Measurements from ENCODE around the gene DRD4. TPM values are rescaled to one million over a fixed set of nuclear protein-coding genes. Genes with fewer than 3 reads are reported as not detected.

The DRD4 gene
- total RNA-seq, 1 donor from 2014 or later, result 2.1 TPM

DNA sequence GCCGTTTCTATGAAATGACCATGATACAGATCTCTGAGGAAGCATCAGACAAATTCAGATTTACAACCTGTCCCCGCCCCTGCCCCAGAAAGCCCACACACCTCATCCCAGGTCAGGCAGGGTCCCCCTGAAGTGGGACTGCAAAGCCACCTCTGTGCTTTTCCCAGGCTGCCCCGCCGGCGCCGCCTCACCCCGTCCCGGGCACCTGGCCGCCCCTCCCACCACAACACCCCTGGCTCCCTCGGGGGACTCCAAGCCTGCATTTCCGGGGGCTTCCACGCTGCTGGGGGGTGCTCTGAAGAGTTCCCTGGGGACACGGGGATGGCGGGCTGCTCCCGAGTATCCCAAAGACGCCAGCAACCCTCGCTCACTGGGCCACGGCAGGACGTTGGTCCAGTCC is 23.2 kb downstream of the DRD4 start:
- peaks cover 8% of the 10 kb centered on the region for H3K36me3 Mint-ChIP-seq
- no peak for TF ChIP-seq CTCF (IDR thresholded peaks at IDR 0.05; ENCODE audit: unreplicated experiment)
- H3K9me3 Mint-ChIP-seq, result no peaks in the 10 kb centered on the region
- H3K27ac Mint-ChIP-seq, result no peak overlapping the region
- DNase-seq (ENCODE audit: low spot score in 2 of 2, unreplicated experiment in 2 of 2), result no peak
- no peak overlapping the region for H3K4me3 Mint-ChIP-seq
- no peaks in the 10 kb centered on the region for H3K27me3 Mint-ChIP-seq (ENCODE audit: low read depth)
- H3K4me1 Mint-ChIP-seq, result no peaks in the 10 kb centered on the region

- no peak for DNase-seq (ENCODE audit: low spot score in 2 of 2, unreplicated experiment in 2 of 2)
- H3K36me3 Mint-ChIP-seq, result peaks cover 14% of the 10 kb centered on the region
- no peak overlapping the region for H3K27ac Mint-ChIP-seq
- no peaks in the 10 kb centered on the region for H3K9me3 Mint-ChIP-seq
- TF ChIP-seq CTCF (IDR thresholded peaks at IDR 0.05; ENCODE audit: unreplicated experiment), result no peak
- H3K4me1 Mint-ChIP-seq, result peaks cover 2% of the 10 kb centered on the region
- no peaks in the 10 kb centered on the region for H3K27me3 Mint-ChIP-seq (ENCODE audit: low read depth)
- H3K4me3 Mint-ChIP-seq, result no peak overlapping the region
Observed at GRCh38 chr11:660681-661444, 23.8 kb downstream of the DRD4 start.

DNA sequence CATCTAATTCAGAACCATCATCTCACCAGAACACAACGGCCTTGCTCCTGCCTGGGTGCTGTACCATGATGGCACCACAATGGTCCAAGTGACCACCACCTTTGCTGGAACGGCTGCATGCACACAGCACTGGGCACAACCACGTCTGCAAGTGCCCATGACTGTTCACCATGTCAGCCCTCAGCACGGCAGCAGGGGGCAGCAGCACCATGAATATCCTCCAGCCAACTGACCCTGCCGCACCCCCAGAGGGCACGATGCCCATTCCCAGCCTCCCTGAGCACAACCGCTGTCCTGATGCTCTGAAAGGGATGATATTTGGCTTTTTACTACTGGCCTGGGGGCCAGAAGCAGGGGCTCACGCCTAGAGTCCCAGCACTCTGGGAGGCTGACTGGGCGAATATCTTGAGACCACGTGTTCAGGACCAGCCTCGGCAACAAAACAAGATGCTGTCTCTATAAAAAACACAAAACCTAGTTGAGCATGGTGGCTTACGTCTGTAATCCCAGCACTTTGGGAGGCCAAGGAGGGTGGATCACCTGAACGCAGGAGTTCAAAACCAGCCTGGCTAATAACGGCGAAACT is 25.7 kb downstream of the DRD4 start:
- Mint-ChIP-seq H3K27ac (no peak overlapping the region), H3K4me3 (no peak overlapping the region), H3K9me3 (no peaks in the 10 kb centered on the region), H3K36me3 (peaks cover 19% of the 10 kb centered on the region), H3K27me3 (ENCODE audit: low read depth) (no peaks in the 10 kb centered on the region), H3K4me1 (peaks cover 2% of the 10 kb centered on the region)
- DNase-seq (ENCODE audit: low spot score in 2 of 2, unreplicated experiment in 2 of 2), result no peak
- TF ChIP-seq CTCF (IDR thresholded peaks at IDR 0.05; ENCODE audit: unreplicated experiment), result peak; percentile 59

GRCh38 chr11:665062-665703 is 28.1 kb downstream of the DRD4 start:
- peaks cover 22% of the 10 kb centered on the region for H3K36me3 Mint-ChIP-seq
- H3K4me1 Mint-ChIP-seq, result peaks cover 2% of the 10 kb centered on the region
- no peaks in the 10 kb centered on the region for H3K9me3 Mint-ChIP-seq
- TF ChIP-seq CTCF (IDR thresholded peaks at IDR 0.05; ENCODE audit: unreplicated experiment), result no peak
- DNase-seq (ENCODE audit: low spot score in 2 of 2, unreplicated experiment in 2 of 2), result no peak
- H3K4me3 Mint-ChIP-seq, result no peak overlapping the region
- no peaks in the 10 kb centered on the region for H3K27me3 Mint-ChIP-seq (ENCODE audit: low read depth)
- peak overlapping the region; percentile 81 for H3K27ac Mint-ChIP-seq

- no peaks in the 10 kb centered on the region for H3K9me3 Mint-ChIP-seq
- peak overlapping the region; percentile 81 for H3K27ac Mint-ChIP-seq
- no peak overlapping the region for H3K4me3 Mint-ChIP-seq
- DNase-seq (ENCODE audit: low spot score in 2 of 2, unreplicated experiment in 2 of 2), result no peak
- H3K27me3 Mint-ChIP-seq (ENCODE audit: low read depth), result no peaks in the 10 kb centered on the region
- peaks cover 2% of the 10 kb centered on the region for H3K4me1 Mint-ChIP-seq
- TF ChIP-seq CTCF (IDR thresholded peaks at IDR 0.05; ENCODE audit: unreplicated experiment), result no peak
- peaks cover 22% of the 10 kb centered on the region for H3K36me3 Mint-ChIP-seq
Observed at GRCh38 chr11:665704-666281, 28.7 kb downstream of the DRD4 start.

Measured in mesothelial cell of epicardium (in vitro differentiated cells).